Endodermal cell (in vitro differentiated cells): ENCODE results near the gene SLX9. TPM values are rescaled to one million over a fixed set of nuclear protein-coding genes. Genes with fewer than 3 reads are reported as not detected.
"Not testable (repeated sequence)": the region's sequence is repeated elsewhere in the genome, so short reads cannot be mapped to it uniquely, and the experiment has no call there.

Source experiments
- DNase-seq: peaks from one replicate; pipeline ENCODE4 v3.0.0-alpha.2; 2017
- H3K27ac ChIP-seq: 2 replicates; pipeline ENCODE4 v1.5.1; 2013; ENCODE audit warnings: mild to moderate bottlenecking, low read depth, low read length, moderate library complexity
- H3K27me3 ChIP-seq: 2 replicates; pipeline ENCODE4 v1.6.1; 2013; ENCODE audit warnings: mild to moderate bottlenecking, low read length, moderate library complexity; ENCODE audit not compliant: insufficient read depth, control insufficient read depth, poor library complexity, severe bottlenecking
- H3K36me3 ChIP-seq: 2 replicates; pipeline ENCODE4 v1.7.0; 2013; ENCODE audit warnings: mild to moderate bottlenecking, low read length, moderate library complexity; ENCODE audit not compliant: control insufficient read depth, insufficient read depth
- H3K4me1 ChIP-seq: one replicate; pipeline ENCODE4 v1.7.0; 2013; ENCODE audit warnings: low read length; ENCODE audit not compliant: control insufficient read depth, insufficient read depth
- H3K4me3 ChIP-seq: 2 replicates; pipeline ENCODE4 v1.5.1; 2013; ENCODE audit warnings: mild to moderate bottlenecking, low read length, moderate library complexity
- H3K9ac ChIP-seq: 2 replicates; pipeline ENCODE4 v1.6.1; 2013; ENCODE audit warnings: mild to moderate bottlenecking, low read length, moderate library complexity; ENCODE audit not compliant: poor library complexity, severe bottlenecking; ENCODE audit errors: extremely low read depth
- H3K9me3 ChIP-seq: 2 replicates; pipeline ENCODE4 v1.6.1; 2013; ENCODE audit warnings: mild to moderate bottlenecking, low read length, moderate library complexity; ENCODE audit not compliant: control insufficient read depth
- H3K27ac Mint-ChIP-seq: 2 replicates; pipeline ENCODE4 v1.8.0; 2020; ENCODE audit warnings: mixed read lengths
- H3K27me3 Mint-ChIP-seq: 2 replicates; pipeline ENCODE4 v1.8.0; 2021; ENCODE audit warnings: mild to moderate bottlenecking, mixed read lengths; ENCODE audit not compliant: insufficient read depth
- H3K36me3 Mint-ChIP-seq: 2 replicates; pipeline ENCODE4 v1.8.0; 2020; ENCODE audit warnings: low read depth, mixed read lengths
- H3K4me1 Mint-ChIP-seq: 2 replicates; pipeline ENCODE4 v1.8.0; 2020; ENCODE audit warnings: mixed read lengths
- H3K4me3 Mint-ChIP-seq: 2 replicates; pipeline ENCODE4 v1.8.0; 2020; ENCODE audit warnings: mild to moderate bottlenecking, moderate library complexity, mixed read lengths
- H3K9me3 Mint-ChIP-seq: 2 replicates; pipeline ENCODE4 v1.8.0; 2020; ENCODE audit warnings: mild to moderate bottlenecking, mixed read lengths
- WGBS, 2 experiments: methylation state at CpG; one replicate each; pipeline versions ENCODE4 v1.1.5 to v1.1.7; 2013; ENCODE audit warnings: missing lambda C conversion rate in 2 of 2, mixed read lengths in 1 of 2; ENCODE audit not compliant: insufficient coverage in 1 of 2, insufficient read length in 1 of 2; 5-methylcytosine and 5-hydroxymethylcytosine counted together
- total RNA-seq, 2 donors: library from RNA; stranded (reverse); fragmentation: NEBNext Ultra II Directional in 1 of 2; extraction: Animal tissue kit (Norgen Biotek cat#: 25700) in 1 of 2; gene quantifications; 2 replicates in 1 of 2; 3 replicates in 1 of 2; pipeline ENCODE4 v1.2.1, GENCODE V29; 2021
- TF ChIP-seq, protein P1 (sequence below): fragments of 200-600 bp; sonication (generic); conservative IDR thresholded peaks from 2 replicates; pipeline ENCODE4 v1.5.0; 2021; ENCODE audit warnings: antibody characterized with exemption, mild to moderate bottlenecking

Gene SLX9
- total RNA-seq, 2 donors from 2014 or later, result 38.0 to 48.9 TPM

DNA sequence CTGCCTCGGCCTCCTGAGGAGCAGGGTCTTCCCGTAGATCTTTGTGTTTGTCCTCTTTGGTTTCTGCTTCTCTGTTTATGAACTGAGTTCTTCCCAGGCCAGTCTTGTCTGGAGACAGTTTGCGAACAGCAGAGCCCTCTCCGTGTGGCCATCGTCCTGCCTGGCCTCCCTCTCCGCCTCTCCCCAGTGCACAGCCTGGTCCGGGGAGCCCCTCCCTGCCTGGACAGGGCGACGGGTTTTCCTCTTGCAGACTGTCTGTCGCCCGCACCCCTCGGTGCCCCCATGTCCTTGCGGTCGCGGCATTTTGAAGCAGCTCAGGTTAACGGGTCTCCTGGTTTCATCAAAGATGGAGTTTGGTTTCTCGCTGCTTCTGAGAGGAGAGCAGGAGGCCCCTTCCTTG, 34.8 kb downstream of the SLX9 start:
- no peaks in the 10 kb centered on the region for H3K9me3 Mint-ChIP-seq
- 94 to 96% methylated on average over 14 to 17 of the region's 17 CpGs for WGBS, 2 experiments
- Histone ChIP-seq H3K9ac (no peak overlapping the region), H3K9me3 (no peaks in the 10 kb centered on the region), H3K4me1 (no peaks in the 10 kb centered on the region), H3K27me3 (no peaks in the 10 kb centered on the region), H3K4me3 (no peak overlapping the region), H3K36me3 (peaks cover 11% of the 10 kb centered on the region), H3K27ac (no peak overlapping the region)
- no peak overlapping the region for H3K27ac Mint-ChIP-seq
- peaks cover 4% of the 10 kb centered on the region for H3K4me1 Mint-ChIP-seq
- H3K27me3 Mint-ChIP-seq, result no peaks in the 10 kb centered on the region
- TF ChIP-seq, protein P1, sequence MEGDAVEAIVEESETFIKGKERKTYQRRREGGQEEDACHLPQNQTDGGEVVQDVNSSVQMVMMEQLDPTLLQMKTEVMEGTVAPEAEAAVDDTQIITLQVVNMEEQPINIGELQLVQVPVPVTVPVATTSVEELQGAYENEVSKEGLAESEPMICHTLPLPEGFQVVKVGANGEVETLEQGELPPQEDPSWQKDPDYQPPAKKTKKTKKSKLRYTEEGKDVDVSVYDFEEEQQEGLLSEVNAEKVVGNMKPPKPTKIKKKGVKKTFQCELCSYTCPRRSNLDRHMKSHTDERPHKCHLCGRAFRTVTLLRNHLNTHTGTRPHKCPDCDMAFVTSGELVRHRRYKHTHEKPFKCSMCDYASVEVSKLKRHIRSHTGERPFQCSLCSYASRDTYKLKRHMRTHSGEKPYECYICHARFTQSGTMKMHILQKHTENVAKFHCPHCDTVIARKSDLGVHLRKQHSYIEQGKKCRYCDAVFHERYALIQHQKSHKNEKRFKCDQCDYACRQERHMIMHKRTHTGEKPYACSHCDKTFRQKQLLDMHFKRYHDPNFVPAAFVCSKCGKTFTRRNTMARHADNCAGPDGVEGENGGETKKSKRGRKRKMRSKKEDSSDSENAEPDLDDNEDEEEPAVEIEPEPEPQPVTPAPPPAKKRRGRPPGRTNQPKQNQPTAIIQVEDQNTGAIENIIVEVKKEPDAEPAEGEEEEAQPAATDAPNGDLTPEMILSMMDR, result no peak
- H3K36me3 Mint-ChIP-seq, result peaks cover 29% of the 10 kb centered on the region
- no peak overlapping the region for H3K4me3 Mint-ChIP-seq
- DNase-seq, result no peak

DNA sequence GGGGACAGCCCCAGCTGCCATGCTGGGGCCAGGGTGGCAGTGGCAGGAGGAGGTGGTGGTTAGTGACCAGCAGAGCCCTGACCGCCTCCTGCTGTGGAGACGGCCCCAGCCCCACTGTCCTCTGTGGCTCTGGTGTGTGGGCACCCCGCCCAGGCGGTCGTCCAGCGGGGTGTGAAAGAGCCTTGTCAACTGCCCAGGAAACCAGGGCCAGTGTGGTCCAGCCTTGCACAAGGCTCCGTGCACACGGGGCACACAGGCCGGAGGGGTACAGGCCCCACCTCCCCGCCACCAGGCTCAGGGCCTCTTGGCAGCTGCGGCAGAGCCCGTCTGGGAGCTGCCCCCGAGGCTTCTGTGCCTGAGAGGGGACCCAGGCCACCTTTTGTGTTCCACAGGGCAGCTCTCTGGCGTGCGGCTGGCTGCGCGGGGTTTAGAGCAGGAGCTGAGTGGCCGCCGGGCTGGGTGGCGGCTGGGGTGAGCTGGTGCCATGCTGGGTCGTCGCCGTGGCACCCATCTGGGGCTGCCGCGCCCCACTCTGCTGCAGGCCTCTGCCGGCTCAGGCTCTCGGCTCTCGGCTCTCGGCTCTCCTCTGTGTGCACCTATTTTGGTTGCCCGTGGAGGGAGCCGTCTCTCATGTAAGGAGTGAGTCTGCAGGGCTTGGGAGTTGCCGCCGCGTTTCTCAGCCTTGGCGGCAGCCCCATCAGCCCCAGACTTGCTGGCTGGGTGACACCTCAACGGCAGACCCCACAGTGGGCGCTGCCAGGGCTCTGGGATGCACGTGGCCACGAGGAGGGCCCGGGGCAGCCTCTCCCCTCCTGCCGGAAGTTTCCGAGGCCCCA, 36.1 kb downstream of the SLX9 start:
- Mint-ChIP-seq H3K27me3 (no peaks in the 10 kb centered on the region), H3K36me3 (peaks cover 22% of the 10 kb centered on the region), H3K9me3 (no peaks in the 10 kb centered on the region), H3K4me3 (no peak overlapping the region), H3K27ac (no peak overlapping the region), H3K4me1 (peaks cover 4% of the 10 kb centered on the region)
- H3K27me3 ChIP-seq, result no peaks in the 10 kb centered on the region
- no peaks in the 10 kb centered on the region for H3K4me1 ChIP-seq
- no peak for DNase-seq
- H3K36me3 ChIP-seq, result peaks cover 9% of the 10 kb centered on the region
- no peak overlapping the region for H3K9ac ChIP-seq
- WGBS, 2 experiments, result 95 to 96% methylated on average over 33 to 42 of the region's 42 CpGs
- no peak overlapping the region for H3K4me3 ChIP-seq
- TF ChIP-seq, protein P1, result no peak
- H3K9me3 ChIP-seq, result no peaks in the 10 kb centered on the region
- H3K27ac ChIP-seq, result no peak overlapping the region

DNA sequence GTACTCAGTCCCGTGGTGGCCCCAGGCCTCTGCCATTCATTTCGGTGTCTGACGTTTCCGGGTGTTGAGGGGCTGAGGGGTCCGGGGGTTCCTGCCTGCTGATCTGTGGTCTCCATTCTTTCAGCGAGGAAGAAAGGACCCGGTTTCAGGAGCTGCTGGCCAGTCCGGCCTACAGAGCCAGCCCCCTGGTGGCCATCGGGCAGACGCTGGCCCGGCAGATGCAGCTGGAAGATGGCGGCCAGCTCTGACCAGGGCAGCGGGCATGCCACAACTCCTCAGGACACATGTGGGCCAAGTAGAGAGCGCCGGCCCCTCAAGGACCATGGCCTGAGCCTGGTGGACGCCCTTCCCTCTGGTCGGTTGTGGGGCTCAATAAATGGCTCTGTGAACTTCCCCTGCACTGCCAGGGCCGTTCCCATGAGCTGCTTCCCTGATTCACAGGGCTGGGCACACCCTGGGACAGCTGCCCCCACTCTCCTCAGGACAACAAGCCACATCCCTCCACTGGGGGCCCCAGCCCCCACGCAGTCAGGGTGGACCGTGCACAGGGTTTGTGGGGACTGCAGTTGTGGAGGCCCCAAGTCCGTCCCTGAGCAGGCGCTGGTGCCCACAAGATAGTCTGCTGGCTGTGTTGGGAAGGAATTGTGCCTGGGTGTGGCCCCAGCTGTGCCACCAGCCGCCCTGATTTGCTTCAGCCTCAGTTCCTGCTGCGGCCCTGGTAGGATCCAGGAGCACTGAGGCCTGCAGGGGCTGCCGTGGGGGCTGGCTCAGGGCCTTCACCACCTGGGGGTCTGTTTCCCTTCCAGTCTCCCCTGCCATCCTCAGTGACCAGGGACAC, 36.9 kb downstream of the SLX9 start:
- not testable (repeated sequence) for H3K4me1 ChIP-seq, H3K27me3 Mint-ChIP-seq, H3K27ac Mint-ChIP-seq, H3K27me3 ChIP-seq, H3K27ac ChIP-seq, H3K36me3 ChIP-seq, H3K4me3 Mint-ChIP-seq, H3K9ac ChIP-seq, H3K4me3 ChIP-seq, DNase-seq, H3K9me3 Mint-ChIP-seq, H3K9me3 ChIP-seq, H3K4me1 Mint-ChIP-seq
- WGBS, 2 experiments, result 89 to 92% methylated on average over 19 to 24 of the region's 25 CpGs
- TF ChIP-seq, protein P1, result peak; percentile 68
- peaks cover 22% of the 10 kb centered on the region for H3K36me3 Mint-ChIP-seq
